Testis (tissue), 3 donors: ENCODE data around the gene AJM1. TPM values are rescaled to one million over a fixed set of nuclear protein-coding genes. Genes with fewer than 3 reads are reported as not detected.

Source experiments
- DNase-seq: peaks from one replicate; pipeline ENCODE4 v3.0.0-alpha.2; 2019
- H3K27ac ChIP-seq, 2 donors: fragments of 200-600 bp; sonication (generic); one replicate each; pipeline ENCODE4 v1.5.1; 2019
- H3K27me3 ChIP-seq: fragments of 200-600 bp; sonication (generic); one replicate; pipeline ENCODE4 v1.5.1; 2019
- H3K36me3 ChIP-seq: fragments of 200-600 bp; sonication (generic); one replicate; pipeline ENCODE4 v1.5.1; 2017; ENCODE audit warnings: low read depth; ENCODE audit errors: missing control alignments
- H3K4me1 ChIP-seq: fragments of 200-600 bp; sonication (generic); one replicate; pipeline ENCODE4 v1.5.1; 2019
- H3K4me3 ChIP-seq, 2 donors: fragments of 200-600 bp; sonication (generic); one replicate each; pipeline ENCODE4 v1.5.1; 2017 to 2019
- H3K9me3 ChIP-seq: fragments of 200-600 bp; sonication (generic); one replicate; pipeline ENCODE4 v1.5.1; 2017
- POLR2A ChIP-seq: fragments of 450-650 bp; IDR thresholded peaks from one replicate; pipeline ENCODE4 v1.6.1; 2017; ENCODE audit warnings: antibody characterized with exemption, mild to moderate bottlenecking, moderate library complexity
- WGBS, 2 donors: methylation state at CpG; one replicate each; pipeline ENCODE4 v1.1.5; 2018; 5-methylcytosine and 5-hydroxymethylcytosine counted together
- intact Hi-C: fragments of 100-400 bp; cut with DNase I; formaldehyde crosslinking; loops from one replicate; pipeline ENCODE4 v1.15.1; 2023; ENCODE audit warnings: low total_unique reads
- polyA plus RNA-seq: library from polyadenylated mRNA; stranded (reverse); fragments of 350-450 nt; fragmentation: Illumina TruSeq; extraction: RNeasy Lipid Tissue Mini Kit (QIAGEN cat#74804); gene quantifications from one replicate; pipeline ENCODE4 v1.2.3, GENCODE V29; 2014; ENCODE audit warnings: low read depth, low replicate concordance; ENCODE audit not compliant: insufficient read depth
- total RNA-seq, 2 donors: library from RNA; depleted of rRNA; stranded (reverse); fragments of >200 nt; gene quantifications; one replicate each; pipeline ENCODE4 v1.2.3, GENCODE V29; 2016
- TF ChIP-seq, protein P1 (sequence below), 3 experiments: fragments of 450-650 bp in 2 of 3; fragments of 200-600 bp in 1 of 3; sonication (generic) in 1 of 3; IDR thresholded peaks; one replicate each; pipeline ENCODE4 v1.5.1; 2016 to 2019; ENCODE audit warnings: antibody characterized with exemption in 3 of 3, mild to moderate bottlenecking in 2 of 3, moderate library complexity in 1 of 3

Gene AJM1
- total and polyA plus RNA-seq, 3 donors from 2014 or later, result 4.0 to 24.6 (median 13.1) TPM

DNA sequence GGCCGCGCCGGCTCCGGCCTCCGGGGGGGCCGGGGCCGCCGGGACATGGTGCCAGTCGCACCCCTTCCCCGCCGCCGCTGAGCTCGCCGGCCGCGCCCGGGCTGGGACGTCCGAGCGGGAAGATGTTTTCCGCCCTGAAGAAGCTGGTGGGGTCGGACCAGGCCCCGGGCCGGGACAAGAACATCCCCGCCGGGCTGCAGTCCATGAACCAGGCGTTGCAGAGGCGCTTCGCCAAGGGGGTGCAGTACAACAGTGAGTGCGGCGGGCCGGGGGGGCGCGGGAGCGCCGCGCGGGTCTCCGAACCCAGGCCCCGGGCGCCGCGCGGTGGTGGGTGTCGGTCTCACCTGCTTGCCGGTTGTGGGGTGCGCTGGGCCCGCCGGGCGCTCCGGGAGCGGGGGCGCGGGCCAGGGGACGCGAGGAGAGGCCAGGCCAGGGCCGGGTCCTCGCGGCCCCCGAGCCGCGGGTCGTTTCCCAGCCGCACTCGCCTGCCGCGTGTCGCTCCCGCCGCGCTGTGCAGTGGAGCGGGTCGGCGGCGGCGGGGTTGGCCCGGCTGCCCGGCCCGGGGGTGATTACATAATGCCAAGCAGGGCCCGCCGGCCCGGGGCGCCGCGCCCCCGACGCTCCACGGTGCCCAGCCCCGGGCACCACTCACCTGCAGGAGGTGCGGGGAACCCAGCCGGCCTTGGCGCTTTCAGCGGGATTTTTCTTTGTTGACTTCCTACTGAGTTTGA, 34.0 kb upstream of the AJM1 start:
- H3K36me3 ChIP-seq, result no peaks in the 10 kb centered on the region
- peak; percentile 56 for DNase-seq
- intact Hi-C loops, result loop anchor here (5.0 kb wide), 1 partner anchor 134 kb away; the partner anchor contains the start of gene FBXW5

DNA sequence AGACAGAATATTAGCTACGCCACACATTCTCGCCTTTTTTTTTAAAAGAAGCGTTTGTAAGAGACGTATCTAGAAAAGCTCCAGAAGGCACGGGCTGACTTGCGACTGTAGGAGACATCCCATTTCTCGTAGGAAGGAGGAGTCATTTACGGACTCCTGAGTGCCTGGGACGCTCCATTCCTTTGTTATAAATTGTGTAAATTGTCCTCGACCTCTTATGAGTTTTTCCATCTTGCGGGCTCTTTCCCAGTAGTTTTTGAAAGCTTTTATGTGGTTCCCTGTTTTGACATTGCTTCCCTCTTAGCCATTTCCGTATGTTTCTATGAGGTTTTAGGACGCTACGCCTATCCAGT, 33.5 kb upstream of the AJM1 start:
- peak overlapping the region; percentile 75 to 94 for H3K4me3 ChIP-seq
- peak overlapping the region; percentile 70 to 88 for H3K27ac ChIP-seq
- DNase-seq, result no peak
- peaks cover 12% of the 10 kb centered on the region for H3K4me1 ChIP-seq
- no peaks in the 10 kb centered on the region for H3K27me3 ChIP-seq
- H3K36me3 ChIP-seq, result no peaks in the 10 kb centered on the region
- WGBS, 2 donors, result 3 to 7% methylated on average over 14 of the region's 14 CpGs
- H3K9me3 ChIP-seq, result no peaks in the 10 kb centered on the region
- TF ChIP-seq POLR2A, result no peak
- TF ChIP-seq, protein P1, sequence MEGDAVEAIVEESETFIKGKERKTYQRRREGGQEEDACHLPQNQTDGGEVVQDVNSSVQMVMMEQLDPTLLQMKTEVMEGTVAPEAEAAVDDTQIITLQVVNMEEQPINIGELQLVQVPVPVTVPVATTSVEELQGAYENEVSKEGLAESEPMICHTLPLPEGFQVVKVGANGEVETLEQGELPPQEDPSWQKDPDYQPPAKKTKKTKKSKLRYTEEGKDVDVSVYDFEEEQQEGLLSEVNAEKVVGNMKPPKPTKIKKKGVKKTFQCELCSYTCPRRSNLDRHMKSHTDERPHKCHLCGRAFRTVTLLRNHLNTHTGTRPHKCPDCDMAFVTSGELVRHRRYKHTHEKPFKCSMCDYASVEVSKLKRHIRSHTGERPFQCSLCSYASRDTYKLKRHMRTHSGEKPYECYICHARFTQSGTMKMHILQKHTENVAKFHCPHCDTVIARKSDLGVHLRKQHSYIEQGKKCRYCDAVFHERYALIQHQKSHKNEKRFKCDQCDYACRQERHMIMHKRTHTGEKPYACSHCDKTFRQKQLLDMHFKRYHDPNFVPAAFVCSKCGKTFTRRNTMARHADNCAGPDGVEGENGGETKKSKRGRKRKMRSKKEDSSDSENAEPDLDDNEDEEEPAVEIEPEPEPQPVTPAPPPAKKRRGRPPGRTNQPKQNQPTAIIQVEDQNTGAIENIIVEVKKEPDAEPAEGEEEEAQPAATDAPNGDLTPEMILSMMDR (IDR thresholded peaks at IDR 0.05), result no peak
- intact Hi-C loops, result loop anchor here (5.0 kb wide), 1 partner anchor 134 kb away; the partner anchor contains the start of gene FBXW5

More for the DNA sequence above, 34.0 kb upstream of the AJM1 start:
- H3K9me3 ChIP-seq, result no peaks in the 10 kb centered on the region
- H3K27ac ChIP-seq, result peak overlapping the region; percentile 70 to 88
- WGBS, 2 donors, result 0% methylated on average over 21 to 57 of the region's 93 CpGs
- H3K4me3 ChIP-seq, result peak overlapping the region; percentile 75 to 94
- H3K27me3 ChIP-seq, result no peaks in the 10 kb centered on the region
- H3K4me1 ChIP-seq, result peaks cover 12% of the 10 kb centered on the region
- TF ChIP-seq, protein P1 (IDR thresholded peaks at IDR 0.05), result no peak
- no peak for TF ChIP-seq POLR2A

DNA sequence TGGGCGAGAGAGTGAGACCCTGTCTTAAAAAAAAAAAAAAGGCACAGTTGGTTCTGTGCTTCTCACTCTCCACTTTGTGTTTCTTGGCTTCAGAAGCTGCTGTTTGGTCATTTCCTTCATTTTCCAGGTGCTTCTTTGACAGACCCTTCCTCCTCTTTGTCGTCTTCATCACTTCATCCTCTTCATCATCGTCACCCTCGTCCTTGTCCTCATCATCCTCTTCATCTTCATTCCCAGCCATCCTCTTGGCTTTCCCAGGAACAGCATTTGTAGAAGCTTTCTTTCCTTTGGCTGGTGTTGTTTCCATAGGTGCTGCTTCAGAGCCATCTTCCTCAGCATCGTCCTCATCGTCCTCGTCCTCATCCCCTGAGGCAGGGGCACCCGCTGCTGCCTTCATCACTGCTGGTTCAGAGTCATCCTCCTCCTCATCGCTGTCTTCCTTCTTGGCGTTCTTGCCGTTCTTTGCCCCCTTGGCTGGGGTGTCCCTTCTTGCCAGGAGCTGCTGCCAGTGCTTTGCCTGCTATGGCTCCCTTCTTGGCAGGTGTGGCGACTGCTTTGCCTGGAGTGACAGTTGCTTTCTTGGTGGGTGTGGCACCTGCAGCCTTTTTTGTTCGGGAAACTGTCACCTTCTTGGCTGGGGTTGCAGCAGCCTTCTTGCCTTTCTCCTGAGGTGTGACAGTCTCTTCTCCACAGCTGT, 27.4 kb upstream of the AJM1 start:
- intact Hi-C loops, result no loop called here
- no peaks in the 10 kb centered on the region for H3K9me3 ChIP-seq
- no peaks in the 10 kb centered on the region for H3K27me3 ChIP-seq
- H3K4me3 ChIP-seq, result no peak overlapping the region
- WGBS, 2 donors, result 96 to 98% methylated on average over 13 of the region's 13 CpGs
- no peak for DNase-seq
- no peaks in the 10 kb centered on the region for H3K4me1 ChIP-seq
- TF ChIP-seq, protein P1 (IDR thresholded peaks at IDR 0.05), result no peak
- no peak for TF ChIP-seq POLR2A
- H3K27ac ChIP-seq, result no peak overlapping the region
- H3K36me3 ChIP-seq, result no peaks in the 10 kb centered on the region

DNA sequence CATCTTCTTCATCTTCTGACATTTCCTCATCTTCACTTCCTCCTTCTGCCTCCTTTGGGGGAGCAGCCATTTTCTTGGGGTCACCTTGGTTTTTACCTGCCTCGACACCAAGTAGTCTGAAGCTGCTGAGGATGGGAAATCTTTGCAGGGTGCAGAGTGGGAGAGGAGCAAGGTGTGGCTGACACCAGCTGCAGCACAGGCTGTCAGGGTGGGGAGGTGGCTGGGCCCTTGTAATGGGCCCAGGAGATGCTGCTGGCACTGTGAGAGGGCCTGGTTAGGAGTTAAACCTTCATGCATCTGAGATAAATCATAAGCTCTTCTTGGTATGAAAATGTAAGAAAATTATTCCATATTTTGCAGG, 26.9 kb upstream of the AJM1 start:
- 0% methylated on average over 1 of the region's 1 CpG for WGBS, 2 donors
- Histone ChIP-seq H3K9me3 (no peaks in the 10 kb centered on the region), H3K27me3 (no peaks in the 10 kb centered on the region), H3K27ac (no peak overlapping the region), H3K4me3 (no peak overlapping the region), H3K4me1 (no peaks in the 10 kb centered on the region), H3K36me3 (no peaks in the 10 kb centered on the region)
- intact Hi-C loops, result no loop called here
- DNase-seq, result no peak
- TF ChIP-seq POLR2A, result no peak
- TF ChIP-seq, protein P1 (IDR thresholded peaks at IDR 0.05), result no peak
